IMR-90 (cell line): ENCODE results near the gene RAB11FIP3. TPM values are rescaled to one million over a fixed set of nuclear protein-coding genes. Genes with fewer than 3 reads are reported as not detected.

Experiments
- ATAC-seq: fragments of 200-7000 bp; cut with Tn5 transposase; 2 replicates; pipeline ENCODE4 v1.9.1; 2020; ENCODE audit warnings: low read depth, mild to moderate bottlenecking, moderate library complexity
- BruUV-seq: library from RNA; stranded (reverse); fragments of 400-500 nt; replicated peaks from 2 replicates; lab custom pipeline; 2021; lab: Mats Ljungman, UMichigan
- CTCF ChIA-PET: fragments of 300-600 bp; formaldehyde crosslinking; extraction: SDS; loops from one replicate; lab custom pipeline; 2021; ENCODE audit warnings: antibody characterized with exemption; lab: Yijun Ruan, JAX
- POLR2A ChIA-PET: fragments of 300-600 bp; sonication (Branson Sonifier 250); formaldehyde crosslinking; loops from one replicate; lab custom pipeline; 2022; ENCODE audit warnings: antibody characterized with exemption; ENCODE audit not compliant: unreplicated experiment; lab: Charles Lee
- DNase-seq: peaks from one replicate; pipeline ENCODE4 v3.0.0; 2013
- H2AFZ ChIP-seq: replicated peaks from 2 replicates; pipeline ENCODE3; 2013; ENCODE audit warnings: low read length, mild to moderate bottlenecking; ENCODE audit not compliant: poor library complexity
- H2AK5ac ChIP-seq: 2 replicates; pipeline ENCODE4 v1.6.1; 2013; ENCODE audit warnings: low read depth, low read length, inconsistent platforms
- H2AK9ac ChIP-seq: replicated peaks from 2 replicates; pipeline ENCODE3; 2013; ENCODE audit warnings: mild to moderate bottlenecking, low read depth, low read length, moderate library complexity; ENCODE audit not compliant: poor library complexity
- H2BK120ac ChIP-seq: 2 replicates; pipeline ENCODE4 v1.6.1; 2013; ENCODE audit warnings: low read depth, low read length, inconsistent platforms
- H2BK15ac ChIP-seq: 3 replicates; pipeline ENCODE4 v1.6.1; 2013; ENCODE audit warnings: low read depth, low read length, inconsistent platforms
- H2BK20ac ChIP-seq: 2 replicates; pipeline ENCODE4 v1.6.1; 2013; ENCODE audit warnings: low read depth, mild to moderate bottlenecking, inconsistent platforms, low read length, moderate library complexity
- H2BK5ac ChIP-seq: 2 replicates; pipeline ENCODE4 v1.6.1; 2013; ENCODE audit warnings: mild to moderate bottlenecking, low read depth, low read length, inconsistent platforms; ENCODE audit not compliant: poor library complexity, severe bottlenecking
- H3K14ac ChIP-seq: replicated peaks from 2 replicates; pipeline ENCODE4 v1.6.1; 2013; ENCODE audit warnings: low read depth, low read length, inconsistent platforms
- H3K18ac ChIP-seq: 2 replicates; pipeline ENCODE4 v1.6.1; 2013; ENCODE audit warnings: low read depth, low read length, control low read depth
- H3K23ac ChIP-seq: 2 replicates; pipeline ENCODE4 v1.6.1; 2013; ENCODE audit warnings: low read depth, low read length, inconsistent platforms
- H3K27ac ChIP-seq: 2 replicates; pipeline ENCODE4 v1.5.1; 2013; ENCODE audit warnings: mild to moderate bottlenecking, control low read depth, low read length; ENCODE audit not compliant: insufficient read depth
- H3K27me3 ChIP-seq: 2 replicates; pipeline ENCODE4 v1.6.1; 2013; ENCODE audit warnings: low read length; ENCODE audit not compliant: control insufficient read depth, insufficient read depth
- H3K36me3 ChIP-seq: 2 replicates; pipeline ENCODE4 v1.6.1; 2013; ENCODE audit warnings: low read length, mixed read lengths; ENCODE audit not compliant: control insufficient read depth, insufficient read depth
- H3K4ac ChIP-seq: 2 replicates; pipeline ENCODE4 v1.6.1; 2013; ENCODE audit warnings: low read depth, low read length, inconsistent platforms
- H3K4me1 ChIP-seq: 2 replicates; pipeline ENCODE4 v1.6.1; 2013; ENCODE audit warnings: low read length, mixed read lengths; ENCODE audit not compliant: control insufficient read depth, insufficient read depth
- H3K4me2 ChIP-seq: 2 replicates; pipeline ENCODE4 v1.6.1; 2013; ENCODE audit warnings: low read depth, mild to moderate bottlenecking, control low read depth, low read length, moderate library complexity
- H3K4me3 ChIP-seq: 2 replicates; pipeline ENCODE4 v1.5.1; 2013; ENCODE audit warnings: low read depth, mild to moderate bottlenecking, control low read depth, low read length, moderate library complexity; ENCODE audit not compliant: insufficient read depth
- H3K56ac ChIP-seq: 2 replicates; pipeline ENCODE4 v1.6.1; 2013; ENCODE audit warnings: low read length, inconsistent platforms; ENCODE audit not compliant: insufficient read depth; ENCODE audit errors: extremely low read depth
- H3K79me1 ChIP-seq, 2 experiments: 2 replicates each; pipeline ENCODE4 v1.6.1; 2013; ENCODE audit warnings: low read length in 2 of 2, inconsistent platforms in 1 of 2, low read depth in 1 of 2
- H3K9ac ChIP-seq: 2 replicates; pipeline ENCODE4 v1.6.1; 2013; ENCODE audit warnings: low read depth, low read length, control low read depth
- H3K9me1 ChIP-seq: 2 replicates; pipeline ENCODE4 v1.6.1; 2013; ENCODE audit warnings: low read length, inconsistent platforms; ENCODE audit not compliant: insufficient read depth
- H3K9me3 ChIP-seq: 2 replicates; pipeline ENCODE4 v1.6.1; 2013; ENCODE audit warnings: low read length; ENCODE audit not compliant: control insufficient read depth, insufficient read depth
- H4K20me1 ChIP-seq: 2 replicates; pipeline ENCODE4 v1.6.1; 2013; ENCODE audit warnings: low read length, inconsistent platforms; ENCODE audit not compliant: insufficient read depth
- H4K5ac ChIP-seq: 2 replicates; pipeline ENCODE4 v1.6.1; 2013; ENCODE audit warnings: mild to moderate bottlenecking, low read depth, low read length, control low read depth
- H4K8ac ChIP-seq, 2 experiments: 2 replicates each; pipeline ENCODE4 v1.6.1; 2013; ENCODE audit warnings: low read depth in 2 of 2, low read length in 2 of 2, control low read depth in 1 of 2, inconsistent platforms in 1 of 2
- H4K91ac ChIP-seq: 2 replicates; pipeline ENCODE4 v1.6.1; 2013; ENCODE audit warnings: low read depth, low read length, inconsistent platforms; ENCODE audit not compliant: insufficient read depth
- MAFK ChIP-seq: IDR thresholded peaks from 2 replicates; pipeline ENCODE4 v1.6.1; 2012; ENCODE audit warnings: low read depth, low read length, improper control_type of control experiment
- WGBS, 2 experiments: methylation state at CpG; one replicate each; pipeline versions ENCODE4 v1.1.5 to v1.1.7; 2013; ENCODE audit warnings: missing lambda C conversion rate in 2 of 2; ENCODE audit not compliant: insufficient read length in 1 of 2; ENCODE audit errors: extremely low coverage in 2 of 2; 5-methylcytosine and 5-hydroxymethylcytosine counted together
- dilution Hi-C: fragments of 300-500 bp; cut with HindIII; formaldehyde crosslinking; loops from one replicate; pipeline ENCODE4 v1.14.3; 2018; ENCODE audit warnings: low sequenced_read_pairs; ENCODE audit not compliant: unreplicated experiment
- in situ Hi-C: fragments of 300-500 bp; cut with MboI; formaldehyde crosslinking; loops from 3 replicates; pipeline ENCODE4 v1.14.3; 2019; ENCODE audit warnings: low sequenced_read_pairs, inconsistent platforms, mixed read lengths
- intact Hi-C: fragments of 100-400 bp; cut with micrococcal nuclease; formaldehyde crosslinking; loops from 2 replicates; pipeline ENCODE4 v1.10.0; 2022
- polyA plus RNA-seq, 3 experiments: library from polyadenylated mRNA; depleted of rRNA; stranded (reverse); fragments of >200 nt; gene quantifications; 2 replicates each; pipeline ENCODE4 v1.2.3, GENCODE V29; 2012; ENCODE audit warnings: low replicate concordance in 1 of 3
- total RNA-seq: library from RNA; depleted of rRNA; stranded (reverse); fragments of >200 nt; gene quantifications from 2 replicates; pipeline ENCODE4 v1.2.3, GENCODE V29; 2012
- TF ChIP-seq, protein P1 (sequence below): fragments of 150-350 bp; IDR thresholded peaks from 2 replicates; pipeline ENCODE4 v1.6.1; 2016; ENCODE audit warnings: low read depth, mild to moderate bottlenecking, low read length, moderate library complexity, borderline replicate concordance

The RAB11FIP3 gene
- total and polyA plus RNA-seq, 2 of the 4 experiments (the other 2 are of a cell fraction) = 7.5 to 22.5 TPM

- no peaks in the 10 kb centered on the region for H3K9me3 ChIP-seq
- POLR2A ChIA-PET = no interaction called here
- peaks cover 38% of the 10 kb centered on the region for H4K20me1 ChIP-seq
- H3K4me3 ChIP-seq = peak overlapping the region; percentile 65
- H2BK120ac ChIP-seq = no peak overlapping the region
- H3K9ac ChIP-seq = peak overlapping the region; percentile 58
- no peak overlapping the region for H4K8ac ChIP-seq
- no peak overlapping the region; the same call in 1 of the 2 replicates for H3K27ac ChIP-seq
- H3K4ac ChIP-seq = peak overlapping the region; percentile 31; the same call in 1 of the 2 replicates
- no peak overlapping the region for H3K56ac ChIP-seq
- no peak overlapping the region for H2BK20ac ChIP-seq
- H3K4me2 ChIP-seq = peak overlapping the region; percentile 82
- no peaks in the 10 kb centered on the region for H3K27me3 ChIP-seq
- TF ChIP-seq, protein P1, sequence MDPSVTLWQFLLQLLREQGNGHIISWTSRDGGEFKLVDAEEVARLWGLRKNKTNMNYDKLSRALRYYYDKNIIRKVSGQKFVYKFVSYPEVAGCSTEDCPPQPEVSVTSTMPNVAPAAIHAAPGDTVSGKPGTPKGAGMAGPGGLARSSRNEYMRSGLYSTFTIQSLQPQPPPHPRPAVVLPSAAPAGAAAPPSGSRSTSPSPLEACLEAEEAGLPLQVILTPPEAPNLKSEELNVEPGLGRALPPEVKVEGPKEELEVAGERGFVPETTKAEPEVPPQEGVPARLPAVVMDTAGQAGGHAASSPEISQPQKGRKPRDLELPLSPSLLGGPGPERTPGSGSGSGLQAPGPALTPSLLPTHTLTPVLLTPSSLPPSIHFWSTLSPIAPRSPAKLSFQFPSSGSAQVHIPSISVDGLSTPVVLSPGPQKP = no peak
- no peak for TF ChIP-seq MAFK
- CTCF ChIA-PET = no interaction called here
- H3K18ac ChIP-seq = no peak overlapping the region
- peaks cover 25 to 55% of the 10 kb centered on the region in 2 experiments for H3K79me1 ChIP-seq
- no peak for DNase-seq
- H4K5ac ChIP-seq = no peak overlapping the region
- H2BK15ac ChIP-seq = no peak overlapping the region
- H3K14ac ChIP-seq = no peak overlapping the region
- in situ Hi-C loops (no loop called here), dilution Hi-C loops (no loop called here), intact Hi-C loops (no loop called here)
- H2AK9ac ChIP-seq = peak overlapping the region; percentile 83
- peak overlapping the region; percentile 82 for H2AFZ ChIP-seq
- H3K4me1 ChIP-seq = peaks cover 13% of the 10 kb centered on the region
- peak overlapping the region; percentile 87; the same call in 1 of the 2 replicates for H3K23ac ChIP-seq
- WGBS, 2 experiments = 0% methylated on average over 39 of the region's 97 CpGs; no CpG with 5 or more reads in 1 of the 2 experiments
- no TSS peak for BruUV-seq
- no peak; the same call in 1 of the 2 replicates for ATAC-seq
- H3K36me3 ChIP-seq = peaks cover 5% of the 10 kb centered on the region
- H2BK5ac ChIP-seq = no peak overlapping the region
- no peak overlapping the region for H4K91ac ChIP-seq
- H2AK5ac ChIP-seq = no peak overlapping the region
- peaks cover 18% of the 10 kb centered on the region for H3K9me1 ChIP-seq
Observed at GRCh38 chr16:426115-426905, 861 bp downstream of the RAB11FIP3 start.
